HL-60 (cell line): ENCODE data around the gene CABP7.

Experiments used
- TF ChIP-seq, protein P1 (sequence below): IDR thresholded peaks from 2 replicates; pipeline ENCODE4 v1.6.1; 2012; ENCODE audit warnings: low read depth; ENCODE audit not compliant: insufficient replicate concordance
- TF ChIP-seq, protein P2 (sequence below): IDR thresholded peaks from one replicate; pipeline ENCODE4 v1.5.1; 2011; ENCODE audit warnings: low read length, control low read depth, inconsistent platforms; ENCODE audit not compliant: insufficient read depth

DNA sequence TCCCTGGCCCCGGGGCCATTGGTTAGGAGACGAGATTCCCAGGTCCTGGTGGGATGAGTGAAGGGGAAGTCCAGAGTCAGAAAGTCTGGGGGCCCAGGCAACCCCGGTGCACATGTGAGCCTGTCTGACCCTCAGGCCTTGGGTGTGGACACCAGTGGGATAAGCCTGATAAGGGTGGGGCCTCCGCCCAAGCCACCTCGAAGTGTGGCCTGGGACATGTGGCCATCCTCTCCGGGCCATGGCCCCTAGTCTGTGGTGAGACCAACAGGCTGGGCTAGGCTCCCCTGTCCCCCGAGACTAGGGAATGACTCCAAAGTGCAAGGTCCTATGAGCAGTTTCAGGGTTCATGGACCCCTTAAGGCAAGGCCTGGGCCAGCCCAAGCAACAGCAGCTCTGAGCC is 6.3 kb downstream of the CABP7 start:
- TF ChIP-seq, protein P1, sequence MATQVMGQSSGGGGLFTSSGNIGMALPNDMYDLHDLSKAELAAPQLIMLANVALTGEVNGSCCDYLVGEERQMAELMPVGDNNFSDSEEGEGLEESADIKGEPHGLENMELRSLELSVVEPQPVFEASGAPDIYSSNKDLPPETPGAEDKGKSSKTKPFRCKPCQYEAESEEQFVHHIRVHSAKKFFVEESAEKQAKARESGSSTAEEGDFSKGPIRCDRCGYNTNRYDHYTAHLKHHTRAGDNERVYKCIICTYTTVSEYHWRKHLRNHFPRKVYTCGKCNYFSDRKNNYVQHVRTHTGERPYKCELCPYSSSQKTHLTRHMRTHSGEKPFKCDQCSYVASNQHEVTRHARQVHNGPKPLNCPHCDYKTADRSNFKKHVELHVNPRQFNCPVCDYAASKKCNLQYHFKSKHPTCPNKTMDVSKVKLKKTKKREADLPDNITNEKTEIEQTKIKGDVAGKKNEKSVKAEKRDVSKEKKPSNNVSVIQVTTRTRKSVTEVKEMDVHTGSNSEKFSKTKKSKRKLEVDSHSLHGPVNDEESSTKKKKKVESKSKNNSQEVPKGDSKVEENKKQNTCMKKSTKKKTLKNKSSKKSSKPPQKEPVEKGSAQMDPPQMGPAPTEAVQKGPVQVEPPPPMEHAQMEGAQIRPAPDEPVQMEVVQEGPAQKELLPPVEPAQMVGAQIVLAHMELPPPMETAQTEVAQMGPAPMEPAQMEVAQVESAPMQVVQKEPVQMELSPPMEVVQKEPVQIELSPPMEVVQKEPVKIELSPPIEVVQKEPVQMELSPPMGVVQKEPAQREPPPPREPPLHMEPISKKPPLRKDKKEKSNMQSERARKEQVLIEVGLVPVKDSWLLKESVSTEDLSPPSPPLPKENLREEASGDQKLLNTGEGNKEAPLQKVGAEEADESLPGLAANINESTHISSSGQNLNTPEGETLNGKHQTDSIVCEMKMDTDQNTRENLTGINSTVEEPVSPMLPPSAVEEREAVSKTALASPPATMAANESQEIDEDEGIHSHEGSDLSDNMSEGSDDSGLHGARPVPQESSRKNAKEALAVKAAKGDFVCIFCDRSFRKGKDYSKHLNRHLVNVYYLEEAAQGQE: no peak
- TF ChIP-seq, protein P2, sequence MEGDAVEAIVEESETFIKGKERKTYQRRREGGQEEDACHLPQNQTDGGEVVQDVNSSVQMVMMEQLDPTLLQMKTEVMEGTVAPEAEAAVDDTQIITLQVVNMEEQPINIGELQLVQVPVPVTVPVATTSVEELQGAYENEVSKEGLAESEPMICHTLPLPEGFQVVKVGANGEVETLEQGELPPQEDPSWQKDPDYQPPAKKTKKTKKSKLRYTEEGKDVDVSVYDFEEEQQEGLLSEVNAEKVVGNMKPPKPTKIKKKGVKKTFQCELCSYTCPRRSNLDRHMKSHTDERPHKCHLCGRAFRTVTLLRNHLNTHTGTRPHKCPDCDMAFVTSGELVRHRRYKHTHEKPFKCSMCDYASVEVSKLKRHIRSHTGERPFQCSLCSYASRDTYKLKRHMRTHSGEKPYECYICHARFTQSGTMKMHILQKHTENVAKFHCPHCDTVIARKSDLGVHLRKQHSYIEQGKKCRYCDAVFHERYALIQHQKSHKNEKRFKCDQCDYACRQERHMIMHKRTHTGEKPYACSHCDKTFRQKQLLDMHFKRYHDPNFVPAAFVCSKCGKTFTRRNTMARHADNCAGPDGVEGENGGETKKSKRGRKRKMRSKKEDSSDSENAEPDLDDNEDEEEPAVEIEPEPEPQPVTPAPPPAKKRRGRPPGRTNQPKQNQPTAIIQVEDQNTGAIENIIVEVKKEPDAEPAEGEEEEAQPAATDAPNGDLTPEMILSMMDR: no peak
